Transverse colon (tissue), 4 donors: ENCODE measurements around the gene IKZF2. TPM values are rescaled to one million over a fixed set of nuclear protein-coding genes. Genes with fewer than 3 reads are reported as not detected.

Experiments used
- DNase-seq: peaks from one replicate; pipeline ENCODE4 v3.0.0-alpha.2; 2019
- H3K27ac ChIP-seq, 4 donors: fragments of 200-600 bp; sonication (generic); 2 replicates each; pipeline ENCODE4 v1.5.1; 2016 to 2018; ENCODE audit warnings: inconsistent platforms in 4 of 4
- H3K27me3 ChIP-seq: fragments of 200-600 bp; sonication (generic); 2 replicates; pipeline ENCODE4 v1.5.1; 2017; ENCODE audit warnings: inconsistent platforms
- H3K36me3 ChIP-seq, 4 donors: fragments of 200-600 bp; sonication (generic); 2 replicates each; pipeline ENCODE4 v1.5.1; 2017 to 2019; ENCODE audit warnings: inconsistent platforms in 4 of 4
- H3K4me1 ChIP-seq, 4 donors: fragments of 200-600 bp; sonication (generic); 2 replicates each; pipeline ENCODE4 v1.5.1; 2017 to 2020; ENCODE audit warnings: inconsistent platforms in 4 of 4
- H3K4me3 ChIP-seq, 4 donors: fragments of 200-600 bp; sonication (generic); 1 replicate in 1 of 4; 2 replicates in 3 of 4; pipeline versions ENCODE4 v1.5.1 to v1.6.1; 2017 to 2019; ENCODE audit warnings: inconsistent platforms in 4 of 4
- H3K9me3 ChIP-seq, 2 donors: fragments of 200-600 bp; sonication (generic); 2 replicates each; pipeline ENCODE4 v1.5.1; 2017 to 2019; ENCODE audit warnings: inconsistent platforms in 2 of 2
- EP300 ChIP-seq: sonication (generic); formaldehyde crosslinking; IDR thresholded peaks from one replicate; pipeline ENCODE4 v1.6.1; 2017; ENCODE audit warnings: antibody characterized with exemption, low read depth
- POLR2A ChIP-seq: fragments of 450-650 bp; IDR thresholded peaks from one replicate; pipeline ENCODE4 v1.6.1; 2016; ENCODE audit warnings: antibody characterized with exemption, mild to moderate bottlenecking, moderate library complexity
- POLR2AphosphoS5 ChIP-seq, 3 donors: sonication (generic); formaldehyde crosslinking; IDR thresholded peaks; one replicate each; pipeline ENCODE4 v1.6.1; 2016; ENCODE audit warnings: antibody characterized with exemption in 3 of 3
- WGBS, 2 donors: methylation state at CpG; one replicate each; pipeline ENCODE4 v1.1.5; 2018; ENCODE audit warnings: low coverage in 1 of 2; 5-methylcytosine and 5-hydroxymethylcytosine counted together
- in situ Hi-C, 4 donors: fragments of 200-750 bp; cut with MboI; loops; one replicate each; pipeline versions ENCODE4 v1.15.0 to v1.15.1; 2017; ENCODE audit warnings: low sequenced_read_pairs in 3 of 4, low pct_ligation_motif_present in 1 of 4, low pct_unique_long_range_greater_than_20kb in 1 of 4
- intact Hi-C: fragments of 100-400 bp; cut with DNase I; formaldehyde crosslinking; loops from one replicate; pipeline ENCODE4 v1.15.1; 2023; ENCODE audit warnings: low total_unique reads
- total RNA-seq, 4 donors: library from RNA; depleted of rRNA; stranded (reverse); fragments of >200 nt; gene quantifications; one replicate each; pipeline ENCODE4 v1.1.0, GENCODE V29; 2016
- TF ChIP-seq, protein P1 (sequence below), 5 experiments: fragments of 200-600 bp in 3 of 5; fragments of 450-650 bp in 2 of 5; sonication (generic) in 3 of 5; IDR thresholded peaks; 1 replicate in 2 of 5; 2 replicates in 3 of 5; pipeline ENCODE4 v1.5.1; 2016 to 2017; ENCODE audit warnings: antibody characterized with exemption in 5 of 5, inconsistent platforms in 3 of 5, mild to moderate bottlenecking in 2 of 5, moderate library complexity in 1 of 5

The IKZF2 gene
- total RNA-seq, 4 donors from 2014 or later = 1.8 to 15.6 (median 12.3) TPM

DNA sequence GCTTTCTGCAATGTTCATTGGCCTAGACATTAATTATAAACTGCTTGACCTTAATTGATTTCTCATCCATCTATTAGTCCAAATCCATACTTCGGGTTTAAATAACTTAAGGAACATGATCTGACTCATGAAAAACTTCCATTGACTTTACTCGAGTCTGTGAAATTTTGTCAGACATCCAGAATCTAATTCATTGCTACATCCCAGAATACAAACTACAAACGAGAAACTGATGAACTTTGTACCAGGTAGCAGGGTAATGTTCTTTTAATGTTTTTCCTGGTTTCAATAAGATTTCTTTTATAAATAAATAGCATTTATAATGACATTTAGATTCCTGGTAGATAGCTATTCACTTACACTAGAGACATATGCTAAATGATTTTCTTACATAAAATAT lies 36.0 kb upstream of the IKZF2 start:
- H3K27me3 ChIP-seq = no peaks in the 10 kb centered on the region
- no peak for TF ChIP-seq EP300
- TF ChIP-seq, protein P1, sequence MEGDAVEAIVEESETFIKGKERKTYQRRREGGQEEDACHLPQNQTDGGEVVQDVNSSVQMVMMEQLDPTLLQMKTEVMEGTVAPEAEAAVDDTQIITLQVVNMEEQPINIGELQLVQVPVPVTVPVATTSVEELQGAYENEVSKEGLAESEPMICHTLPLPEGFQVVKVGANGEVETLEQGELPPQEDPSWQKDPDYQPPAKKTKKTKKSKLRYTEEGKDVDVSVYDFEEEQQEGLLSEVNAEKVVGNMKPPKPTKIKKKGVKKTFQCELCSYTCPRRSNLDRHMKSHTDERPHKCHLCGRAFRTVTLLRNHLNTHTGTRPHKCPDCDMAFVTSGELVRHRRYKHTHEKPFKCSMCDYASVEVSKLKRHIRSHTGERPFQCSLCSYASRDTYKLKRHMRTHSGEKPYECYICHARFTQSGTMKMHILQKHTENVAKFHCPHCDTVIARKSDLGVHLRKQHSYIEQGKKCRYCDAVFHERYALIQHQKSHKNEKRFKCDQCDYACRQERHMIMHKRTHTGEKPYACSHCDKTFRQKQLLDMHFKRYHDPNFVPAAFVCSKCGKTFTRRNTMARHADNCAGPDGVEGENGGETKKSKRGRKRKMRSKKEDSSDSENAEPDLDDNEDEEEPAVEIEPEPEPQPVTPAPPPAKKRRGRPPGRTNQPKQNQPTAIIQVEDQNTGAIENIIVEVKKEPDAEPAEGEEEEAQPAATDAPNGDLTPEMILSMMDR (IDR thresholded peaks at IDR 0.05) = no peak
- no peak for TF ChIP-seq POLR2A
- TF ChIP-seq POLR2AphosphoS5 (IDR thresholded peaks at IDR 0.05) = no peak
- WGBS, 2 donors = 33 to 36% methylated on average over 3 of the region's 3 CpGs
- no peak overlapping the region for H3K4me3 ChIP-seq
- H3K36me3 ChIP-seq = no peaks in the 10 kb centered on the region
- no peak overlapping the region for H3K27ac ChIP-seq
- no peaks in the 10 kb centered on the region for H3K4me1 ChIP-seq
- no peaks in the 10 kb centered on the region for H3K9me3 ChIP-seq
- intact Hi-C loops (no loop called here), in situ Hi-C loops (no loop called here)
- no peak for DNase-seq

DNA sequence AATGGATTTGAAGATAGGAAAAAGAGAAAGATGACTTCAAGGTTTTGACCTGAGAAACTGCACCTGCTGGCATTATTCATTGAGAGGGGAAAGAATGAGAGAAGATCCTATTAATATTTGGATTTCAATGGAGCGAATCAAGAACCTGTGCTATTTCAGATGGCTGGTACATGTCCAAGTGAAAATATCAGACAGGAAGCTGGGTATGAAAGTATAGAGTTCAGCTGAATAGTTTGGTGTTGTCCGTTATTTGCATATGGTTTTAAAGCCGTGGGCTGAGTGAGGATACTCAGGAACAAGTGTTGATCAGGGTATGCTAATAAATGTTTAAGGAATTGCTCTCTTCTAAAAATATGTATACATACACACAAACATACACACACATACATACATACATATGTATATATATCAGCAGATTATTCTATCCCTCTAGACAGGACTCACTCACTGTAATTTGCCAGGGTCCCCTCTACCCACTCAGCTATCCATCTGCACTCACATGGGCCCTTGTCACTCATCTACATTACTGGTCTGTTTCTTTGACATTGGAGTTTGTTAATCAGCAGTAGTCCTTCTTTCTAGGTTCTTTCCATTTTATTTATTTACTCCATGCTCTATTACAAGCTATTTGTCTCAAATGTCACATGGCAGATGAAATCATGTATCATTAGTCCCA lies 33.9 kb upstream of the IKZF2 start:
- Histone ChIP-seq H3K36me3 (no peaks in the 10 kb centered on the region), H3K27ac (no peak overlapping the region), H3K4me3 (no peak overlapping the region), H3K9me3 (no peaks in the 10 kb centered on the region), H3K4me1 (no peaks in the 10 kb centered on the region), H3K27me3 (no peaks in the 10 kb centered on the region)
- 68 to 80% methylated on average over 3 of the region's 3 CpGs for WGBS, 2 donors
- TF ChIP-seq EP300 (no peak), POLR2AphosphoS5 (IDR thresholded peaks at IDR 0.05) (no peak), POLR2A (no peak)
- TF ChIP-seq, protein P1 (IDR thresholded peaks at IDR 0.05) = no peak
- DNase-seq = no peak
- intact Hi-C loops = no loop called here
- in situ Hi-C loops = no loop called here

DNA sequence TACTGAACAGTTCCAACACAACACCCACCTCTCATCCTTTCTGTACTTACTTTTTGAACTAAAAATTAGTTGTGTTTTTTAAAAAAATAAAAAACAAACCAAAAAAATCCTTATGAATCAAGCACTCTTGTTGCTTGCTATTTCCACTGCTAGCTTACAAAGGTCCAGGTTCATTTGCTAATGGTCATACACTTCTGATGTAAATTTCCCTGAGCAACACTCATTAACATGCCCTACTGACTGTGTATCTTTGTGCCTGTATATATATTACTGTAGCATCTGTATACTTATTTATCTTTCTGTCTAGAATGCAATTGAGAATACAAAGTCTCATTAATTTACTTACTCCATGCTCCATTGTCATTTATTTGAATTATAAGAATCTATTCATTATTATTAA lies 30.3 kb upstream of the IKZF2 start:
- Histone ChIP-seq H3K27me3 (no peaks in the 10 kb centered on the region), H3K36me3 (no peaks in the 10 kb centered on the region), H3K4me1 (no peaks in the 10 kb centered on the region), H3K27ac (no peak overlapping the region), H3K4me3 (no peak overlapping the region), H3K9me3 (no peaks in the 10 kb centered on the region)
- no peak for DNase-seq
- in situ Hi-C loops = no loop called here
- TF ChIP-seq POLR2AphosphoS5 (IDR thresholded peaks at IDR 0.05) (no peak), EP300 (no peak), POLR2A (no peak)
- TF ChIP-seq, protein P1 (IDR thresholded peaks at IDR 0.05) = no peak
- intact Hi-C loops = no loop called here

DNA sequence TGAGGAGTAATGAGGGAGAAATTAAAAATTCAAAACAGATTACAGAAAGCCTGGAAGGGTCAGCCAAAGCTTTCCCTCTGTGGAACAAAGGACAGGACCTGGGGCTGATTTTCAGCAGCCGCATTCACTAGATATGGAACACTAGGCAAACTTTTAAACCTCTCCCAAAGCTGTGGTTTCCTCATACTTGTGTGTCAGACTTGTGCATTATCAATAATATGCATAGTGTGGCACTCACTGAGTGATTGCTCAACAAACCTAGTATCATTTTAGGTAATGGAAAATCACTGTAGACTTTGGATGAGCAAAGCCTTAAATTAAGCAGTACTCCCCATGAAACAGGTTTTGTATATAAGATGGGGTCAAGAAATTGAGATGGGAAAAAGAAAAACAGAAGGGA lies 26.3 kb upstream of the IKZF2 start:
- H3K9me3 ChIP-seq = no peaks in the 10 kb centered on the region
- in situ Hi-C loops (no loop called here), intact Hi-C loops (no loop called here)
- no peak for DNase-seq
- TF ChIP-seq POLR2A (no peak), EP300 (no peak), POLR2AphosphoS5 (IDR thresholded peaks at IDR 0.05) (no peak)
- TF ChIP-seq, protein P1 (IDR thresholded peaks at IDR 0.05) = no peak
- no peaks in the 10 kb centered on the region for H3K36me3 ChIP-seq
- 86 to 93% methylated on average over 1 of the region's 1 CpG for WGBS, 2 donors
- H3K27me3 ChIP-seq = no peaks in the 10 kb centered on the region
- no peak overlapping the region for H3K4me3 ChIP-seq
- no peak overlapping the region for H3K27ac ChIP-seq
- no peaks in the 10 kb centered on the region for H3K4me1 ChIP-seq
